Loucy (cell line): ENCODE measurements around the gene PCMT1.

ENCODE experiments used
- H2AFZ ChIP-seq: fragments of 200-600 bp; sonication (generic); 2 replicates; pipeline ENCODE4 v1.6.0; 2016; ENCODE audit warnings: antibody characterized with exemption, mild to moderate bottlenecking, low read length, moderate library complexity
- H3F3A ChIP-seq: fragments of 200-600 bp; 2 replicates; pipeline ENCODE4 v1.6.0; 2016; ENCODE audit warnings: antibody characterized with exemption, low read depth, mild to moderate bottlenecking
- H3K27me3 ChIP-seq: fragments of 200-600 bp; sonication (generic); 2 replicates; pipeline ENCODE4 v1.6.1; 2014; ENCODE audit warnings: low read length, mild to moderate bottlenecking; ENCODE audit not compliant: insufficient read depth, poor library complexity, severe bottlenecking
- H3K36me3 ChIP-seq: fragments of 200-600 bp; sonication (generic); 2 replicates; pipeline ENCODE4 v1.6.1; 2016; ENCODE audit warnings: low read length; ENCODE audit not compliant: insufficient read depth
- H3K4me1 ChIP-seq: fragments of 200-600 bp; sonication (generic); 2 replicates; pipeline ENCODE4 v1.5.1; 2014; ENCODE audit warnings: low read length, mild to moderate bottlenecking; ENCODE audit not compliant: insufficient read depth, poor library complexity, severe bottlenecking
- H3K4me2 ChIP-seq: fragments of 200-600 bp; sonication (generic); 2 replicates; pipeline ENCODE4 v1.6.0; 2014; ENCODE audit warnings: antibody characterized with exemption, low read length, low read depth, mild to moderate bottlenecking; ENCODE audit not compliant: poor library complexity, severe bottlenecking
- H3K4me3 ChIP-seq: fragments of 200-600 bp; sonication (generic); 2 replicates; pipeline ENCODE4 v1.5.1; 2014; ENCODE audit warnings: low read length, mild to moderate bottlenecking, mixed read lengths; ENCODE audit not compliant: poor library complexity, severe bottlenecking
- H3K79me2 ChIP-seq: fragments of 200-600 bp; sonication (generic); 2 replicates; pipeline ENCODE4 v1.6.1; 2014; ENCODE audit warnings: low read length; ENCODE audit not compliant: insufficient read depth
- H3K9ac ChIP-seq: fragments of 200-600 bp; sonication (generic); 2 replicates; pipeline ENCODE4 v1.6.0; 2014; ENCODE audit warnings: mild to moderate bottlenecking, low read depth, low read length, moderate library complexity; ENCODE audit not compliant: poor library complexity, severe bottlenecking
- H3K9me2 ChIP-seq: fragments of 200-600 bp; sonication (generic); replicated peaks from 2 replicates; pipeline ENCODE4 v1.6.1; 2016; ENCODE audit warnings: low read depth, low read length, mixed read lengths
- H3K9me3 ChIP-seq: fragments of 200-600 bp; sonication (generic); 2 replicates; pipeline ENCODE4 v1.6.1; 2014; ENCODE audit warnings: mild to moderate bottlenecking, antibody characterized with exemption, low read length, low read depth; ENCODE audit not compliant: insufficient read depth
- H4K20me1 ChIP-seq: fragments of 200-600 bp; sonication (generic); 2 replicates; pipeline ENCODE4 v1.6.0; 2014; ENCODE audit warnings: antibody characterized with exemption, low read length, mild to moderate bottlenecking; ENCODE audit not compliant: insufficient read depth, poor library complexity, severe bottlenecking
- CTCF ChIP-seq: fragments of 200-600 bp; sonication (generic); conservative IDR thresholded peaks from 2 replicates; pipeline ENCODE4 v1.5.1; 2014; ENCODE audit warnings: mild to moderate bottlenecking, antibody characterized with exemption, low read length
- EZH2phosphoT487 ChIP-seq: fragments of 200-600 bp; IDR thresholded peaks from 2 replicates; pipeline ENCODE4 v1.6.1; 2018; ENCODE audit warnings: antibody characterized with exemption, mild to moderate bottlenecking, moderate library complexity, borderline replicate concordance

Gene PCMT1

GRCh38 chr6:149728499-149729234 is 20.9 kb upstream of the PCMT1 start:
- peak overlapping the region; percentile 64 for H3K9ac ChIP-seq

GRCh38 chr6:149729824-149730223 is 19.7 kb upstream of the PCMT1 start:
- Histone ChIP-seq H3K79me2 (no peaks in the 10 kb centered on the region), H3K9me2 (no peaks in the 10 kb centered on the region), H4K20me1 (no peaks in the 10 kb centered on the region), H3F3A (peaks cover 2% of the 10 kb centered on the region; the same call in 1 of the 2 replicates), H3K27me3 (no peaks in the 10 kb centered on the region), H3K4me3 (no peak overlapping the region), H3K9ac (no peak overlapping the region), H3K4me2 (no peak overlapping the region), H2AFZ (no peak overlapping the region), H3K36me3 (peaks cover 73% of the 10 kb centered on the region), H3K4me1 (peaks cover 18% of the 10 kb centered on the region), H3K9me3 (no peaks in the 10 kb centered on the region)
- TF ChIP-seq EZH2phosphoT487, result no peak
- TF ChIP-seq CTCF, result no peak

More at GRCh38 chr6:149728499-149729234, 20.9 kb upstream of the PCMT1 start:
- H3K9me3 ChIP-seq, result no peaks in the 10 kb centered on the region
- peaks cover 2% of the 10 kb centered on the region; the same call in 1 of the 2 replicates for H3F3A ChIP-seq
- H2AFZ ChIP-seq, result no peak overlapping the region
- H3K4me3 ChIP-seq, result peak overlapping the region; percentile 44
- TF ChIP-seq EZH2phosphoT487, result no peak
- no peak for TF ChIP-seq CTCF
- no peaks in the 10 kb centered on the region for H3K9me2 ChIP-seq
- no peaks in the 10 kb centered on the region for H4K20me1 ChIP-seq
- H3K4me1 ChIP-seq, result peaks cover 18% of the 10 kb centered on the region
- H3K27me3 ChIP-seq, result no peaks in the 10 kb centered on the region
- H3K36me3 ChIP-seq, result peaks cover 72% of the 10 kb centered on the region
- H3K79me2 ChIP-seq, result no peaks in the 10 kb centered on the region
- peak overlapping the region; percentile 62 for H3K4me2 ChIP-seq

- Histone ChIP-seq H2AFZ (no peak overlapping the region), H3K9ac (no peak overlapping the region), H3K79me2 (no peaks in the 10 kb centered on the region), H3K4me3 (no peak overlapping the region), H3K4me1 (peaks cover 8% of the 10 kb centered on the region), H3K9me3 (no peaks in the 10 kb centered on the region), H4K20me1 (no peaks in the 10 kb centered on the region), H3F3A (no peaks in the 10 kb centered on the region; the same call in 1 of the 2 replicates), H3K9me2 (no peaks in the 10 kb centered on the region), H3K27me3 (no peaks in the 10 kb centered on the region), H3K36me3 (peaks cover 81% of the 10 kb centered on the region), H3K4me2 (no peak overlapping the region)
- TF ChIP-seq EZH2phosphoT487, result no peak
- TF ChIP-seq CTCF, result no peak
These were observed 16.3 kb upstream of the PCMT1 start for GRCh38 chr6:149733089-149733720.
